HG03460 (cell line): ENCODE data around the gene CPSF3.
"Not testable (repeated sequence)": the region's sequence is repeated elsewhere in the genome, so short reads cannot be mapped to it uniquely, and the experiment has no call there.

Experiments
- ATAC-seq: cut with Tn5 transposase; IDR thresholded peaks from one replicate; pipeline ENCODE4 v1.9.1; 2021; ENCODE audit not compliant: unreplicated experiment

CPSF3 gene

DNA sequence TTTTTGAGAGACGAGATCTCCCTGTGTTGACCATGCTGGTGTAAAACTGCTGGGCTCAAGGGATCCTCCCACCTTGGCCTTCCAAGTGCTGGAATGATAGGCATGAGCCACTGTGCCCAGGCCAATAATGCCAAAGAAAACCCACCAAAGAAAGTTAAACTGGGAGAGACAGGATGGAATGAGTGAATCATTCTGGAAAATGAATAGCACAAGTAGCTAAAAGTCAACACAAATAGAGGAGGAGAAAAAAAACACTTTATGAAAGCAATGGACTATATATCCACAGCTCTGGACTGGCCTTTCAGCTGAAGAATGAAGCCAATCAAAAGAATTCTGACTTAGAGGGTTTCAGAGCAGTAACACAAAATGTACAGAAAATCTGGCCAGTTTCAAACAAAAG is 74.8 kb downstream of the CPSF3 start:
- no peak for ATAC-seq

DNA sequence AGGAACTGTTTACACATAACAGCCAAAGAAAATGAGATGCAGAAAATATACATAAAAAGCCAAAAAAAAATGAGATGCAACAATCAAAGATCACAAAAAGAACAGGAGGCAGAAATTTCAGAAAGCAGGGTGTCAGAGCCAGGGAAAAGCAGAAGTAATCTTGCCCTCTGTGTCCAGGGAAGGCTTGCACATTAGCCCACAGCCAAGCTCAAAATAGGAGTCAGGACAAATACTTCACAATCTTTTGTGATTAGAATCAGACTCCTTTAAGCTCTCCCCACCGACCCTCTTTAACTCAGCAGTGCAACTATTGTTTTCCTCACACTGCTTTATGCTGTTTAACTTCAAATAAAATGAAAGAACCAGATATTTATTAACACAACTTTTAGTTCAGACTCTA is 85.5 kb downstream of the CPSF3 start:
- no peak for ATAC-seq

DNA sequence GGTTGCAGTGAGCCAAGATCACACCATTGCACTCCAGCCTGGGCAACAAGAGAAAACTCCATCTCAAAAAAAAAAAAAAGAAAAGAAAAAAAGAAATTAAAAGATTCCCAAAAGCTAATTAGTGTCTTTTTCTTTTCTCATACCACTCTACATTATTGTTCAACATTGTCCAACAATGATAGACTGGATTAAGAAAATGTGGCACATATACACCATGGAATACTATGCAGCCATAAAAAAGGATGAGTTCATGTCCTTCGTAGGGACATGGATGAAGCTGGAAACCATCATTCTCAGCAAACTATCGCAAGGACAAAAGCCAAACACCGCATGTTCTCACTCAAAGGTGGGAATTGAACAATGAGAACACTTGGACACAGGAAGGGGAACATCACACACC is 90.5 kb downstream of the CPSF3 start:
- ATAC-seq: not testable (repeated sequence)

DNA sequence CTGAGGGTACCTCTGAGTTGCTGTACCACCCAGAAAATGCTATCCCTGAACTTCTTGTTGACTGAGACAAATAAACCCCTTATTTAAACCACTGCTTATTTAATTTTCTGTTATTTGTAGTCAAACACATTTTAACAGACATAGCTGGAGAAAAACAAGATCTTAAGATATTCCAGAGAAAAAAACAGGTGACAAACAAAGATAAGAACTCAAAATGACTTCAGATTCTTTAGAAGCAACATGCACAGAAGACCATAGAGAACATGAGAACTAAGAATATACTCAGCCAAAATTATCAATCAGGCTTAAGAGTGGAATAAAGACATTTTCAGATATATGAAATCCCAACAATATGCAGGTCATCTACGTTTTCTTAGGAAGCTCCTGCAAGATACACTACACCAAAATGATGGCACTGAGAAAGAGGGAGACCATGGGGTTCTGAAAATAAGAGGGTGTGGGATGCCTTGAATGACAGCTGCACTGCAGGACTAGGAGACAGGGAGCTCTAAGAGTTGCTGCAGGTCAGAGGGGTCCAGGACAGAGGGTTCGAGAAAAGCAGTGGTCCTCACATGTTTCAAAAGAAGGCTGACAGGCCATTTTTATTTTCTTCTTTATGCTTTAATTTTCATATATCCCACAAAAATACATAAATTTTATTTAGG is 93.8 kb downstream of the CPSF3 start:
- ATAC-seq: no peak

DNA sequence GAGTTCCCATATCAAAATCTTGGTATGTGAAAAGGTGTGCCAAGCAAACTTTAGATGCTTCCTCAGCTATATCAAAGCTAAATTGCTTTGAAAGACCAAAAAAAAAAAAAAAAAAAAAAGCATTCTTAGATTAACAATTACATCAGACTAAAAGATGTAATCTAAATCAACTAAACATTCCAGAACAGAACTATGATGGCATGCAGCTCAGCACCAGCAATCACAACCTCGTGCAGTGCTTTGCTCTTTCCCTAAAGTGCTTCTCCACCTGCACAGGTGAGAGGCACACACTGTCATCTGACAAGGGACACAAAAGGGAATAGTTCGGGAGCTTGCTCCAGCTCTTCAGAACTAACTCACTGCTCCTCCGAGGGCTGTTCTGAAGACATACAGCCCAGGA is 94.7 kb downstream of the CPSF3 start:
- no peak for ATAC-seq

DNA sequence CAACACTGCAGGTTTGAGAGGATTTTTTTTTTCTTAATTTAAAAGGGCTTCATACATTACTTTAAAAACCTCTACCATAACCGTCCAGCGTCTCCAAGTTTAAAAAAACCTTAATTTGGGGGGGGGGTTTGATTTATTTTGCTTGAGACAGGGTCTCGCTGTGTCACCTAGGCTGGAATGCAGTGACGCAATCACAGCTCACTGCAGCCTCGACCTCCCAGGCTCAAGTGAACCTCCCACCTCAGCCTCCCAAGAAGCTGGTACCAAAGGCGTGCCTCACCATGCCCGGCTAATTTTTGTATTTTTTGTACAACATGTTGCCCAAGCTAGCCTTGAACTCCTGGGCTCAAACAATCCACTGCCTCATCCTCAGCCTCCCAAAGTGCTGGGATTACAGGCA is 95.3 kb downstream of the CPSF3 start:
- no peak for ATAC-seq

DNA sequence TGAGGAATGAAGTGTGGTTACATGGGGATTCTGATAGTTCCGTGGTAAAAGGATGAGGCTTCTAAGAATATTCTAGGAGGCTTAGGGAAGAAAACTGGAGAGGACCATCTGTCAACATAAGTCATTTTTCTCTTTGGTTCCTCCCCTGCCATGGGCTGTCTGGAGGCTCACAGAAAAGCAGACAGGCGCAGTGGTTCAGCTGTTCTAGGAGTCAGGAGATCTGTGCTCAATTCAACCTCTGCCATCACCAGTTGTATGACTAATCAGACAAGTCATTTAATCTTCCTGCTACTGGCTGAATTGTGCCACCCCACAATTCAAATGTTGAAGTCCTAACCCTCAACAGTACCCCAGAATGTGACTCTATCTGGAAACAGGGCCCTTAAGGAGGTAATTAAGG is 95.8 kb downstream of the CPSF3 start:
- ATAC-seq: no peak
